ENCODE results near the gene KIAA0040.

Gene KIAA0040

DNA sequence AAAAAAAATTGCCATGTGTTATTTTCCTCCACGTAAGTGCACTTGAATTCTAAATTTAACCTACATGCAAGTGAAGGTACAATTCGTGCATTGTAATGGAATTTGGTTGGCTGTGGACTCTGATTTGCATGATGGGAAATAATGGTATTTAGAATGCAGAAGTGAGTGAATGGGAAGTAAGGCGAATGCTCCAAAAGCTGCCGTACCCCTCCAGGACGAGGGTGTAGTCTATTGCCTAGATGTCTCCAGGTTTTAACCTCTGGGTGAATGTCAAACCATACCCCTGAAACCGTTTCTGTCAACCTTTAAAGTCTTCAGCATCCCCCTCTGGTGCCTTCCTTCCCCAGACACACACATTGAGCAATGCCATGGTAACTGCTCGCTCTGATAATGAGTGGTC, 44.5 kb downstream of the KIAA0040 start:
- H3K9ac ChIP-seq (ENCODE audit: insufficient read length, low read depth), result no peak overlapping the region
- TF ChIP-seq SUZ12 (IDR thresholded peaks at IDR 0.05; ENCODE audit: extremely low read depth, insufficient read depth, insufficient read length) (no peak), YY1 (IDR thresholded peaks at IDR 0.05; ENCODE audit: insufficient read depth, insufficient read length) (no peak), ZNF274 (IDR thresholded peaks at IDR 0.05; ENCODE audit: low read depth, low read length) (no peak)
- no peak overlapping the region for H3K4me3 ChIP-seq (ENCODE audit: insufficient read length, low read depth)
- H3K4me1 ChIP-seq (ENCODE audit: insufficient read depth, insufficient read length), result peaks cover 3% of the 10 kb centered on the region
- H3K9me3 ChIP-seq (ENCODE audit: insufficient read depth, low read length), result peaks cover 5% of the 10 kb centered on the region; the same call in 1 of the 2 replicates
- DNase-seq (ENCODE audit: low read depth, low spot score), result no peak
- H3K27me3 ChIP-seq (ENCODE audit: insufficient read depth, insufficient read length), result peaks cover 11% of the 10 kb centered on the region
- no peaks in the 10 kb centered on the region for H3K36me3 ChIP-seq (ENCODE audit: insufficient read depth, insufficient read length, low read length)

DNA sequence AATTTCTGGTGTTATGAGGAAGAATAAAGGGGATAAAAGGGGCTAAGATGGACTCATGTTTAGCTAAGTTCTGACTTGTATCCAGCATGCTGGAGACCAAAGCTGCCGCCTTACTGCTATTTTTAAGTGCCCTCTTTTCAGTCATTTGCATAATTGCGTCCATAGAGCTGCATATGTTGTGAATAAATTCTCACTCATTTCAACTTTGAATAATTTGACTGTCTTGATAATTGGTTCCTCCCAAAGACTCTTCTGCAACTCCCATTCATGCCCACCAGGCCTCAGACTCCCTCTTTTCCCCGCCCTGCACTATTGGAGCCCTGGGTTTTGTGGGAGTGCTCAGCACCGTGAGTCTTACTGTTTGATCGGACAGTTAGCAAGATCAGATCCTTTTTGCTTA, 45.0 kb downstream of the KIAA0040 start:
- H3K9ac ChIP-seq (ENCODE audit: insufficient read length, low read depth), result no peak overlapping the region
- H3K36me3 ChIP-seq (ENCODE audit: insufficient read depth, insufficient read length, low read length), result no peaks in the 10 kb centered on the region
- TF ChIP-seq YY1 (IDR thresholded peaks at IDR 0.05; ENCODE audit: insufficient read depth, insufficient read length) (no peak), SUZ12 (IDR thresholded peaks at IDR 0.05; ENCODE audit: extremely low read depth, insufficient read depth, insufficient read length) (no peak), ZNF274 (IDR thresholded peaks at IDR 0.05; ENCODE audit: low read depth, low read length) (no peak)
- H3K4me3 ChIP-seq (ENCODE audit: insufficient read length, low read depth), result no peak overlapping the region
- no peak for DNase-seq (ENCODE audit: low read depth, low spot score)
- peaks cover 3% of the 10 kb centered on the region for H3K4me1 ChIP-seq (ENCODE audit: insufficient read depth, insufficient read length)
- H3K27me3 ChIP-seq (ENCODE audit: insufficient read depth, insufficient read length), result peaks cover 11% of the 10 kb centered on the region
- peaks cover 5% of the 10 kb centered on the region; the same call in 1 of the 2 replicates for H3K9me3 ChIP-seq (ENCODE audit: insufficient read depth, low read length)

DNA sequence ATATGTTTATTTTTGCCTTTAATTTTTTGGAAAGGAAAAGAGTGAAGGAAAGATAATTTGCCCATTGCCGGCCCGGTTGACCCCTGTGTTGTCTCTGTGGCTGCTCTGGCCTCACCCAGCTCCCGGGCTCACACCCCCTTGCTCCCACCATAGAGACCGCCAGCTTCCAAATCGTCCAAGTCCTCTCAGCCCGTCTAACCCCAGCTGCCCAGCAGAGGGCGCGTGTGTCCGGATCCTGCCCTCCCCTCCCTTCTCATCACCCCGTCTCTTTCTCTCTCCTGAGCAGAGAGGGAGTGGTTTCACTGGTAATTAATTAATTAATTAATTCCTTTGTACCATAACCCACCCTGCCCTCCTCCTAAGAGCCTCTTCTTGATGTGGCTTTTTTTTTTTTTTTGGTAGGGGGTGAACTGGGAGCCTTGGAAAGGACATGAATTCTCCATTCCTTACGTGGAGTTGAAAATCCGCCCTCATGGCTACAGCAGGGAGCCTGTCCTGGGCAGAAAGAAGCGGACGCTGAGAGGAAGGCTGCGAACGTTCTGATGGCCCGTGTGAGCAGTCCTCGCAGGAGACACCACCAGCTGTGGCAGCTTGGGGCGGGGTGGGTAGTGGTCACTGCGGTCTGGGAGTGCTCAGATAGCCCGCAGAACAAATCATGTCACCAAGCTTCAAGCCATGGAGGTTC, 45.9 kb downstream of the KIAA0040 start:
- no peaks in the 10 kb centered on the region for H3K36me3 ChIP-seq (ENCODE audit: insufficient read depth, insufficient read length, low read length)
- no peak overlapping the region for H3K9ac ChIP-seq (ENCODE audit: insufficient read length, low read depth)
- peaks cover 11% of the 10 kb centered on the region for H3K27me3 ChIP-seq (ENCODE audit: insufficient read depth, insufficient read length)
- H3K9me3 ChIP-seq (ENCODE audit: insufficient read depth, low read length), result peaks cover 5% of the 10 kb centered on the region; the same call in 1 of the 2 replicates
- TF ChIP-seq SUZ12 (IDR thresholded peaks at IDR 0.05; ENCODE audit: extremely low read depth, insufficient read depth, insufficient read length) (no peak), ZNF274 (IDR thresholded peaks at IDR 0.05; ENCODE audit: low read depth, low read length) (no peak), YY1 (IDR thresholded peaks at IDR 0.05; ENCODE audit: insufficient read depth, insufficient read length) (no peak)
- peak; percentile 84 for DNase-seq (ENCODE audit: low read depth, low spot score)
- H3K4me1 ChIP-seq (ENCODE audit: insufficient read depth, insufficient read length), result no peaks in the 10 kb centered on the region
- no peak overlapping the region for H3K4me3 ChIP-seq (ENCODE audit: insufficient read length, low read depth)

DNA sequence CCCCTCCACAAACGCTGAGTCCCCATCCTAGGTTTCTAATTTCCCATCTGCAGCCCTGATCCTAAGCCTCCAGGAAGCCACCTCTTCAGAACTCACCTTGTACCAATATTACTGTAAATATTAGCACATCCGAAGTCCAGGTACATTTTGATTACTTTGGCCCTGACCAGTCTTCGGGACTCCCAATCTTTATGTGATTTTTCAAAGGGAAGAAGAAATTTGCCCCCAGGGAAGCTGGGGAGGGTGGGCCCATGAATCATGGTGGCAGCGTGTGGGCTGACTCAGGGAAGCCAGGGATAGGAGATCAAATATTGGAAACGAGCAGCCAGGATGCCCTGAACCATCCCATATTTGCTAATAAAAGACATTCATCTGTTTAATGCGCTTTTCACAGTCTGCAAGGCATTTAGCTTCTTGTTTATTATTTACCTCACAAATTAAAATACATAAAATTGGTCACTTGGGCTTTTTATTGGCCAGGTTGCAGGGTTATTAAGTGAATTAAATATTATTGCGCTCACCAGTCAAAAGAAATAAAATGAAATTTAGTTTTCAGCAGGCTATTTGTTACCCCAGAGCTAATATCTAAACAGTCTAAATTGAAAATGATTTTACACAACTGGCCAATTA, 46.6 kb downstream of the KIAA0040 start:
- Histone ChIP-seq H3K9me3 (ENCODE audit: insufficient read depth, low read length) (peaks cover 5% of the 10 kb centered on the region; the same call in 1 of the 2 replicates), H3K4me1 (ENCODE audit: insufficient read depth, insufficient read length) (no peaks in the 10 kb centered on the region), H3K27me3 (ENCODE audit: insufficient read depth, insufficient read length) (peaks cover 5% of the 10 kb centered on the region), H3K4me3 (ENCODE audit: insufficient read length, low read depth) (no peak overlapping the region), H3K9ac (ENCODE audit: insufficient read length, low read depth) (no peak overlapping the region), H3K36me3 (ENCODE audit: insufficient read depth, insufficient read length, low read length) (no peaks in the 10 kb centered on the region)
- DNase-seq (ENCODE audit: low read depth, low spot score), result no peak
- no peak for TF ChIP-seq YY1 (IDR thresholded peaks at IDR 0.05; ENCODE audit: insufficient read depth, insufficient read length)
- TF ChIP-seq SUZ12 (IDR thresholded peaks at IDR 0.05; ENCODE audit: extremely low read depth, insufficient read depth, insufficient read length), result no peak
- no peak for TF ChIP-seq ZNF274 (IDR thresholded peaks at IDR 0.05; ENCODE audit: low read depth, low read length)

DNA sequence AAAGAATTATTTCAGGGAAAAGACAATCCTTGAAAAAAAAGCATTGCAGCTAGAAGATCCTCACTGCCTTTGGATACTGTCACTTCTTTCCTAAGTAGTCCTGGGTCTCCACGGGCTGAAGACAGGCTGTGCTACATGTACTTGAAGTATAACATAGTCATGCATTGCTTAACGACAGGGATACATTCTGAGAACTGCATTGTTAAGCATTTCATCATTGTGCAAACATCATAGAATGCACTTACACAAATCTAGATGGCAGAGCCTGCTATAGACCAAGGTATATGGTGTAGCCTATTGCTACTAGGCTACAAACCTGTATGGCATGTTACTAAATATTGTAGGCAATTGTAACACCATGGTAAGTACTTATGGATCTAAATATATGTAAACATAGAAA, 54.0 kb downstream of the KIAA0040 start:
- no peaks in the 10 kb centered on the region for H3K9me3 ChIP-seq (ENCODE audit: insufficient read depth, low read length)
- H3K9ac ChIP-seq (ENCODE audit: insufficient read length, low read depth), result no peak overlapping the region
- TF ChIP-seq ZNF274 (IDR thresholded peaks at IDR 0.05; ENCODE audit: low read depth, low read length) (no peak), YY1 (IDR thresholded peaks at IDR 0.05; ENCODE audit: insufficient read depth, insufficient read length) (no peak), SUZ12 (IDR thresholded peaks at IDR 0.05; ENCODE audit: extremely low read depth, insufficient read depth, insufficient read length) (no peak)
- H3K36me3 ChIP-seq (ENCODE audit: insufficient read depth, insufficient read length, low read length), result no peaks in the 10 kb centered on the region
- H3K4me3 ChIP-seq (ENCODE audit: insufficient read length, low read depth), result no peak overlapping the region
- no peaks in the 10 kb centered on the region for H3K4me1 ChIP-seq (ENCODE audit: insufficient read depth, insufficient read length)
- DNase-seq (ENCODE audit: low read depth, low spot score), result no peak
- H3K27me3 ChIP-seq (ENCODE audit: insufficient read depth, insufficient read length), result no peaks in the 10 kb centered on the region

DNA sequence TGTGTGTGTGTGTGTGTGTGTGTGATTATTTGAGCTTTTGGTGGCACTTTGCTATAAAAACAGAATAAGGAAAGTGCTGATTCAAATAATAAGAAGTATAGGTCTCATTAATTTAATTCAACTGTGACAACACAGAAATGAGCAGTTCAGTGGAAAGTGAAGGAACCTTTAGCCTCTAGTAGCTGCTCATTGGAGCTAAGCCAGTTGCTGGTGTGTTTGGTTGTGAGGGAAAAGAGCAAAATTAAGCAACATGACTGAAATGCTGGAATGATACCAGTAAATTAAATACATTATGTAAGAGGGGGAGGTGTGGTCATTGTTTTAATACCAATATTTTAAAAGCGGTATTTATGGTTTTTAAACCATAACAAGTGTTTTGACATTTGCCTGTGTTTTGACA, 55.2 kb downstream of the KIAA0040 start:
- Histone ChIP-seq H3K27me3 (ENCODE audit: insufficient read depth, insufficient read length) (no peaks in the 10 kb centered on the region), H3K36me3 (ENCODE audit: insufficient read depth, insufficient read length, low read length) (no peaks in the 10 kb centered on the region), H3K9me3 (ENCODE audit: insufficient read depth, low read length) (no peaks in the 10 kb centered on the region), H3K4me1 (ENCODE audit: insufficient read depth, insufficient read length) (no peaks in the 10 kb centered on the region), H3K9ac (ENCODE audit: insufficient read length, low read depth) (no peak overlapping the region), H3K4me3 (ENCODE audit: insufficient read length, low read depth) (no peak overlapping the region)
- DNase-seq (ENCODE audit: low read depth, low spot score), result no peak
- TF ChIP-seq SUZ12 (IDR thresholded peaks at IDR 0.05; ENCODE audit: extremely low read depth, insufficient read depth, insufficient read length), result no peak
- no peak for TF ChIP-seq YY1 (IDR thresholded peaks at IDR 0.05; ENCODE audit: insufficient read depth, insufficient read length)
- TF ChIP-seq ZNF274 (IDR thresholded peaks at IDR 0.05; ENCODE audit: low read depth, low read length), result no peak

DNA sequence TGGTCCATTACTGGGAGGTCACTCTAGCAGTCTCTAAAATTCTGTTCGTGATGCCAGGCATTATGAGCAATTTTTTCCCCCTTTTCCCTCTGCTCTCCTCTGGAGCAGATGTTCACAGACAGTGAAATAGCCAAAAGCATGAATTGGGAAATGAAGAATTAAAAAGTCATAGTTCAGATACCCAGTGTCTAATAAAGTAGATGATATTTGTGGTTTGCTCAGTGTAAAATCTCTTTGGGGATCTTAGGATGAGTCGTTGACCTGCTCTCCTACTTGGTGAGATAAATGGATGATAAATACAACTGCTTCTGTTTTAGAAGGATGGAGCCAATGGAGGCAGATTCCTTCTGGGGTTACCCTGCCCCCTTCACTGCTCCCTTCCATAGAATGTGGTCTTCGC, 56.3 kb downstream of the KIAA0040 start:
- no peaks in the 10 kb centered on the region for H3K27me3 ChIP-seq (ENCODE audit: insufficient read depth, insufficient read length)
- H3K4me3 ChIP-seq (ENCODE audit: insufficient read length, low read depth), result no peak overlapping the region
- no peak for DNase-seq (ENCODE audit: low read depth, low spot score)
- H3K4me1 ChIP-seq (ENCODE audit: insufficient read depth, insufficient read length), result no peaks in the 10 kb centered on the region
- no peak overlapping the region for H3K9ac ChIP-seq (ENCODE audit: insufficient read length, low read depth)
- no peaks in the 10 kb centered on the region for H3K36me3 ChIP-seq (ENCODE audit: insufficient read depth, insufficient read length, low read length)
- H3K9me3 ChIP-seq (ENCODE audit: insufficient read depth, low read length), result no peaks in the 10 kb centered on the region
- no peak for TF ChIP-seq YY1 (IDR thresholded peaks at IDR 0.05; ENCODE audit: insufficient read depth, insufficient read length)
